ENCODE data around the gene CADM2.

DNA sequence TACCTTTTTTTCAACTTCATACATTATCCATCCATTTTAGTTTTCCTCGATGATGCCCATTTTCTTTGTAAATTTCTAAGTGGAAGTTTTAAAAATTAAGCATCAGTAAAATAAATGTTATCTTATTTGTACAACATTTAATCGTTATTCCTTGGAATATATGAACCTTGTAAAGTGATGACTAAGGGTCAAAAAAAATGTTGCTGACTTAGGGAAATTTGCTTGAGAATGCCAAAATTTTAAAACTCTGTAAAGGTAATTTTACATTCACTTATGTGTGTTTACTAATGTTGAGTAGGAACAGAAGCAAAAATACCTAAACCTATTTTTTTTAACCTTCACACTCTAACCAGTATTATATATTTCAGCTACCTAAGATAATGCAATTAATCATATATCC lies 1115.0 kb downstream of the CADM2 start:
- TF ChIP-seq, protein P1, sequence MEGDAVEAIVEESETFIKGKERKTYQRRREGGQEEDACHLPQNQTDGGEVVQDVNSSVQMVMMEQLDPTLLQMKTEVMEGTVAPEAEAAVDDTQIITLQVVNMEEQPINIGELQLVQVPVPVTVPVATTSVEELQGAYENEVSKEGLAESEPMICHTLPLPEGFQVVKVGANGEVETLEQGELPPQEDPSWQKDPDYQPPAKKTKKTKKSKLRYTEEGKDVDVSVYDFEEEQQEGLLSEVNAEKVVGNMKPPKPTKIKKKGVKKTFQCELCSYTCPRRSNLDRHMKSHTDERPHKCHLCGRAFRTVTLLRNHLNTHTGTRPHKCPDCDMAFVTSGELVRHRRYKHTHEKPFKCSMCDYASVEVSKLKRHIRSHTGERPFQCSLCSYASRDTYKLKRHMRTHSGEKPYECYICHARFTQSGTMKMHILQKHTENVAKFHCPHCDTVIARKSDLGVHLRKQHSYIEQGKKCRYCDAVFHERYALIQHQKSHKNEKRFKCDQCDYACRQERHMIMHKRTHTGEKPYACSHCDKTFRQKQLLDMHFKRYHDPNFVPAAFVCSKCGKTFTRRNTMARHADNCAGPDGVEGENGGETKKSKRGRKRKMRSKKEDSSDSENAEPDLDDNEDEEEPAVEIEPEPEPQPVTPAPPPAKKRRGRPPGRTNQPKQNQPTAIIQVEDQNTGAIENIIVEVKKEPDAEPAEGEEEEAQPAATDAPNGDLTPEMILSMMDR (conservative IDR thresholded peaks at IDR 0.05), result no peak
- TF ChIP-seq ZFX (IDR thresholded peaks at IDR 0.05), result no peak
